Naive thymus-derived CD8-positive, alpha-beta T cell (primary cell): ENCODE measurements around the gene TMED7. TPM values are rescaled to one million over a fixed set of nuclear protein-coding genes. Genes with fewer than 3 reads are reported as not detected.
A peak's percentile ranks its signal among the peaks of the same experiment; 100 is the strongest.

ENCODE experiments used
- ATAC-seq, 2 donors: fragments of 150-1000 bp; cut with Tn5 transposase in 1 of 2; sonication (Bioruptor Pico), chemical (Tn5 transposase) in 1 of 2; 1 replicate in 1 of 2; 2 replicates in 1 of 2; pipeline ENCODE4 v1.10.0; 2021; ENCODE audit warnings: mild to moderate bottlenecking in 2 of 2, moderate library complexity in 2 of 2
- POLR2A ChIA-PET: fragments of 350-600 bp; sonication (Branson Sonifier 250); formaldehyde crosslinking; loops from one replicate; lab custom pipeline; 2021; ENCODE audit warnings: antibody characterized with exemption; lab: Charles Lee
- DNase-seq, 10 donors: peaks; one replicate each; pipeline versions ENCODE4 v3.0.0 to v3.0.0-alpha.2; 2020 to 2022
- H3K27ac Mint-ChIP-seq, 10 donors: one replicate each; pipeline ENCODE4 v1.8.0; 2020 to 2022; ENCODE audit warnings: mild to moderate bottlenecking in 10 of 10, mixed read lengths in 10 of 10, moderate library complexity in 4 of 10, inconsistent platforms in 1 of 10
- H3K27me3 Mint-ChIP-seq, 5 donors: one replicate each; pipeline ENCODE4 v1.8.0; 2021 to 2022; ENCODE audit warnings: mixed read lengths in 5 of 5
- H3K36me3 Mint-ChIP-seq, 3 donors: one replicate each; pipeline ENCODE4 v1.8.0; 2020 to 2022; ENCODE audit warnings: mixed read lengths in 3 of 3, mild to moderate bottlenecking in 2 of 3, inconsistent platforms in 1 of 3
- H3K4me1 Mint-ChIP-seq, 4 donors: one replicate each; pipeline ENCODE4 v1.8.0; 2021 to 2022; ENCODE audit warnings: mixed read lengths in 4 of 4
- H3K4me3 Mint-ChIP-seq, 10 donors: one replicate each; pipeline ENCODE4 v1.8.0; 2020 to 2022; ENCODE audit warnings: mild to moderate bottlenecking in 10 of 10, mixed read lengths in 10 of 10, moderate library complexity in 6 of 10, inconsistent platforms in 1 of 10
- H3K9me3 Mint-ChIP-seq, 9 donors: one replicate each; pipeline ENCODE4 v1.8.0; 2020 to 2022; ENCODE audit warnings: mixed read lengths in 9 of 9, mild to moderate bottlenecking in 3 of 9, inconsistent platforms in 1 of 9, moderate library complexity in 1 of 9
- polyA plus RNA-seq, 3 donors: library from polyadenylated mRNA; unstranded; fragments of 300-500 nt; fragmentation: Illumina TruSeq; gene quantifications; one replicate each; pipeline ENCODE4 v1.2.3, GENCODE V29; 2021
- total RNA-seq, 8 experiments: library from RNA in 2 of 8; stranded (reverse) in 2 of 8; gene quantifications; one replicate each; pipeline ENCODE4 v1.2.3 and lab custom pipeline; 2021 to 2026

Gene TMED7
- total and polyA plus RNA-seq, 5 experiments from 2014 or later: 30.3 to 48.9 (median 41.0) TPM

- H3K27ac Mint-ChIP-seq: peak overlapping the region in 4 of 10 donors; percentile 7 to 55 (median 41)
- H3K27me3 Mint-ChIP-seq: peaks cover 0 to 12% (median 5%) of the 10 kb centered on the region in 5 donors
- no peaks in the 10 kb centered on the region for H3K9me3 Mint-ChIP-seq
- DNase-seq (no peak), ATAC-seq (no peak)
- POLR2A ChIA-PET: interaction anchor here (0.8 kb wide), 1 partner anchor 25 kb away, joined by 3 read pairs; no protein-coding TSS in a partner anchor
- H3K36me3 Mint-ChIP-seq: peaks cover 0 to 3% (median 0%) of the 10 kb centered on the region in 3 donors
- peak overlapping the region in 6 of 10 donors; percentile 1 to 29 (median 12) for H3K4me3 Mint-ChIP-seq
- H3K4me1 Mint-ChIP-seq: peaks cover 9 to 34% (median 29%) of the 10 kb centered on the region in 4 donors
Observed at GRCh38 chr5:115599924-115600323, 25.9 kb downstream of the TMED7 start.

GRCh38 chr5:115599502-115599901 is 26.3 kb downstream of the TMED7 start:
- Mint-ChIP-seq H3K36me3 (peaks cover 0 to 3% (median 0%) of the 10 kb centered on the region in 3 donors), H3K27ac (peak overlapping the region in 3 of 10 donors; percentile 7 to 61 (median 55)), H3K9me3 (no peaks in the 10 kb centered on the region), H3K4me3 (peak overlapping the region in 2 of 10 donors; percentile 24 to 29), H3K4me1 (peaks cover 9 to 34% (median 29%) of the 10 kb centered on the region in 4 donors), H3K27me3 (peaks cover 0 to 12% (median 5%) of the 10 kb centered on the region in 5 donors)
- POLR2A ChIA-PET: no interaction called here
- ATAC-seq (no peak), DNase-seq (no peak)

- ATAC-seq: no peak
- Mint-ChIP-seq H3K4me1 (peaks cover 0 to 4% (median under 1%) of the 10 kb centered on the region in 4 donors), H3K27me3 (peaks cover 0 to 12% (median 5%) of the 10 kb centered on the region in 5 donors), H3K4me3 (no peak overlapping the region), H3K9me3 (no peaks in the 10 kb centered on the region), H3K27ac (no peak overlapping the region), H3K36me3 (peaks cover 0 to 5% (median 2%) of the 10 kb centered on the region in 3 donors)
- POLR2A ChIA-PET: no interaction called here
- DNase-seq: no peak
Observed at GRCh38 chr5:115594128-115595047, 31.4 kb downstream of the TMED7 start.

GRCh38 chr5:115589043-115589442 is 36.8 kb downstream of the TMED7 start:
- POLR2A ChIA-PET: no interaction called here
- no peak overlapping the region for H3K4me3 Mint-ChIP-seq
- H3K27ac Mint-ChIP-seq: no peak overlapping the region

GRCh38 chr5:115588640-115589039 is 37.2 kb downstream of the TMED7 start:
- DNase-seq (no peak), ATAC-seq (no peak)
- POLR2A ChIA-PET: no interaction called here
- no peaks in the 10 kb centered on the region for H3K9me3 Mint-ChIP-seq
- H3K27me3 Mint-ChIP-seq: no peaks in the 10 kb centered on the region
- H3K4me1 Mint-ChIP-seq: no peaks in the 10 kb centered on the region
- no peak overlapping the region for H3K27ac Mint-ChIP-seq
- H3K36me3 Mint-ChIP-seq: peaks cover 0 to 2% (median 2%) of the 10 kb centered on the region in 3 donors
- H3K4me3 Mint-ChIP-seq: no peak overlapping the region

More at GRCh38 chr5:115589043-115589442, 36.8 kb downstream of the TMED7 start:
- DNase-seq (no peak), ATAC-seq (no peak)
- Mint-ChIP-seq H3K9me3 (no peaks in the 10 kb centered on the region), H3K36me3 (peaks cover 0 to 2% (median 2%) of the 10 kb centered on the region in 3 donors), H3K27me3 (no peaks in the 10 kb centered on the region), H3K4me1 (no peaks in the 10 kb centered on the region)

- H3K27me3 Mint-ChIP-seq: no peaks in the 10 kb centered on the region
- H3K9me3 Mint-ChIP-seq: no peaks in the 10 kb centered on the region
- H3K4me3 Mint-ChIP-seq: no peak overlapping the region
- POLR2A ChIA-PET: no interaction called here
- H3K4me1 Mint-ChIP-seq: no peaks in the 10 kb centered on the region
- H3K27ac Mint-ChIP-seq: no peak overlapping the region
- ATAC-seq: peak in 1 of 2 donors; percentile 33
- H3K36me3 Mint-ChIP-seq: peaks cover 0 to 2% (median 2%) of the 10 kb centered on the region in 3 donors
- DNase-seq: peak in 3 of 10 donors; percentile 32 to 37 (median 36)
Observed at GRCh38 chr5:115586525-115587146, 39.2 kb downstream of the TMED7 start.

GRCh38 chr5:115585265-115585664 is 40.6 kb downstream of the TMED7 start:
- Mint-ChIP-seq H3K4me3 (no peak overlapping the region), H3K36me3 (no peaks in the 10 kb centered on the region), H3K4me1 (no peaks in the 10 kb centered on the region), H3K27ac (no peak overlapping the region), H3K27me3 (no peaks in the 10 kb centered on the region), H3K9me3 (no peaks in the 10 kb centered on the region)
- DNase-seq (no peak), ATAC-seq (no peak)
- POLR2A ChIA-PET: no interaction called here

GRCh38 chr5:115584501-115584900 is 41.3 kb downstream of the TMED7 start:
- H3K4me3 Mint-ChIP-seq: no peak overlapping the region
- ATAC-seq (no peak), DNase-seq (no peak)
- H3K27me3 Mint-ChIP-seq: no peaks in the 10 kb centered on the region
- POLR2A ChIA-PET: no interaction called here
- H3K9me3 Mint-ChIP-seq: no peaks in the 10 kb centered on the region
- peaks cover 0 to 3% (median 0%) of the 10 kb centered on the region in 4 donors for H3K4me1 Mint-ChIP-seq
- H3K27ac Mint-ChIP-seq: no peak overlapping the region
- no peaks in the 10 kb centered on the region for H3K36me3 Mint-ChIP-seq

GRCh38 chr5:115583474-115583873 is 42.4 kb downstream of the TMED7 start:
- H3K4me3 Mint-ChIP-seq: no peak overlapping the region
- H3K4me1 Mint-ChIP-seq: peaks cover 0 to 5% (median 0%) of the 10 kb centered on the region in 4 donors
- no peaks in the 10 kb centered on the region for H3K9me3 Mint-ChIP-seq
- DNase-seq: no peak
- H3K27ac Mint-ChIP-seq: no peak overlapping the region
- no peak for ATAC-seq
- H3K36me3 Mint-ChIP-seq: no peaks in the 10 kb centered on the region
- H3K27me3 Mint-ChIP-seq: no peaks in the 10 kb centered on the region
- POLR2A ChIA-PET: no interaction called here

GRCh38 chr5:115580941-115581340 is 44.9 kb downstream of the TMED7 start:
- Mint-ChIP-seq H3K27me3 (no peaks in the 10 kb centered on the region), H3K27ac (no peak overlapping the region), H3K4me3 (no peak overlapping the region), H3K36me3 (peaks cover 0 to 5% (median 2%) of the 10 kb centered on the region in 3 donors), H3K9me3 (peaks cover 0 to 4% (median 0%) of the 10 kb centered on the region in 9 donors), H3K4me1 (peaks cover 0 to 5% (median 0%) of the 10 kb centered on the region in 4 donors)
- DNase-seq (no peak), ATAC-seq (no peak)
- POLR2A ChIA-PET: no interaction called here

GRCh38 chr5:115579747-115580173 is 46.1 kb downstream of the TMED7 start:
- H3K9me3 Mint-ChIP-seq: peaks cover 0 to 4% (median 0%) of the 10 kb centered on the region in 9 donors
- ATAC-seq: no peak
- peaks cover 0 to 5% (median 0%) of the 10 kb centered on the region in 4 donors for H3K4me1 Mint-ChIP-seq
- H3K4me3 Mint-ChIP-seq: no peak overlapping the region
- no peak overlapping the region for H3K27ac Mint-ChIP-seq
- H3K27me3 Mint-ChIP-seq: no peaks in the 10 kb centered on the region
- H3K36me3 Mint-ChIP-seq: peaks cover 0 to 5% (median 2%) of the 10 kb centered on the region in 3 donors
- POLR2A ChIA-PET: no interaction called here
- no peak for DNase-seq

GRCh38 chr5:115579216-115579615 is 46.6 kb downstream of the TMED7 start:
- DNase-seq (no peak), ATAC-seq (no peak)
- POLR2A ChIA-PET: no interaction called here
- peaks cover 0 to 4% (median 0%) of the 10 kb centered on the region in 9 donors for H3K9me3 Mint-ChIP-seq
- H3K36me3 Mint-ChIP-seq: peaks cover 0 to 5% (median 2%) of the 10 kb centered on the region in 3 donors
- peaks cover 0 to 2% (median 0%) of the 10 kb centered on the region in 5 donors for H3K27me3 Mint-ChIP-seq
- no peak overlapping the region for H3K4me3 Mint-ChIP-seq
- peaks cover 0 to 5% (median 0%) of the 10 kb centered on the region in 4 donors for H3K4me1 Mint-ChIP-seq
- no peak overlapping the region for H3K27ac Mint-ChIP-seq
